ENCODE results near the gene TIMM17A.

GRCh38 chr1:201937624-201938213 lies 17.6 kb upstream of the TIMM17A start:
- TF ChIP-seq CTCF (IDR thresholded peaks at IDR 0.05) (no peak), POLR2A (IDR thresholded peaks at IDR 0.05) (no peak), POLR2AphosphoS5 (IDR thresholded peaks at IDR 0.05; ENCODE audit: insufficient read depth in 1 of 2, low read depth in 1 of 2) (peak in 1 of 2 donors; percentile 57)
